Calu3 (cell line): ENCODE data around the gene VARS1. TPM values are rescaled to one million over a fixed set of nuclear protein-coding genes. Genes with fewer than 3 reads are reported as not detected.
A peak's percentile ranks its signal among the peaks of the same experiment; 100 is the strongest.

ENCODE experiments used
- BruUV-seq: library from RNA; stranded (reverse); fragments of 400-500 nt; replicated peaks from 2 replicates; lab custom pipeline; 2021; lab: Mats Ljungman, UMichigan
- CTCF ChIA-PET: fragments of 300-600 bp; sonication (Branson Sonifier 250); formaldehyde crosslinking; loops from one replicate; lab custom pipeline; 2022; ENCODE audit warnings: antibody characterized with exemption; lab: Charles Lee
- DNase-seq: peaks from one replicate; pipeline ENCODE4 v3.0.0; 2022
- H3K27ac Mint-ChIP-seq: one replicate; pipeline ENCODE4 v1.8.0; 2022; ENCODE audit warnings: mixed read lengths; ENCODE audit not compliant: unreplicated experiment
- H3K27me3 Mint-ChIP-seq: one replicate; pipeline ENCODE4 v1.8.0; 2022; ENCODE audit warnings: mixed read lengths; ENCODE audit not compliant: unreplicated experiment
- H3K36me3 Mint-ChIP-seq: one replicate; pipeline ENCODE4 v1.8.0; 2022; ENCODE audit warnings: mild to moderate bottlenecking, moderate library complexity, mixed read lengths; ENCODE audit not compliant: insufficient read depth, unreplicated experiment
- H3K4me1 Mint-ChIP-seq: one replicate; pipeline ENCODE4 v1.8.0; 2022; ENCODE audit warnings: mild to moderate bottlenecking, low read depth, mixed read lengths; ENCODE audit not compliant: unreplicated experiment
- H3K4me3 Mint-ChIP-seq: one replicate; pipeline ENCODE4 v1.8.0; 2022; ENCODE audit warnings: mild to moderate bottlenecking, low read depth, moderate library complexity, mixed read lengths; ENCODE audit not compliant: unreplicated experiment
- H3K9me3 Mint-ChIP-seq: one replicate; pipeline ENCODE4 v1.8.0; 2022; ENCODE audit warnings: low read depth, mixed read lengths; ENCODE audit not compliant: unreplicated experiment
- CTCF ChIP-seq: fragments of 200-600 bp; IDR thresholded peaks from one replicate; pipeline ENCODE4 v1.8.0; 2022; ENCODE audit warnings: antibody characterized with exemption; ENCODE audit not compliant: unreplicated experiment
- intact Hi-C: fragments of 100-400 bp; cut with micrococcal nuclease; formaldehyde crosslinking; loops from one replicate; pipeline ENCODE4 v1.10.0; 2022; ENCODE audit not compliant: unreplicated experiment
- total RNA-seq: library from RNA; stranded (reverse); gene quantifications from 2 replicates; pipeline ENCODE4 v1.2.3, GENCODE V29; 2022

VARS1 gene
- total RNA-seq, 1 experiment from 2014 or later: 316 TPM

GRCh38 chr6:31780507-31781243, 14.9 kb downstream of the VARS1 start:
- H3K4me1 Mint-ChIP-seq: peaks cover 23% of the 10 kb centered on the region
- H3K9me3 Mint-ChIP-seq: no peaks in the 10 kb centered on the region
- intact Hi-C loops: no loop called here
- no peaks in the 10 kb centered on the region for H3K27me3 Mint-ChIP-seq
- no peak for DNase-seq
- no TSS peak for BruUV-seq
- TF ChIP-seq CTCF: no peak
- H3K36me3 Mint-ChIP-seq: peaks cover 99% of the 10 kb centered on the region
- CTCF ChIA-PET: interaction anchor here (0.5 kb wide), 1 partner anchor 116 kb away, joined by 3 read pairs; the partner anchor contains the start of gene GPANK1
- peak overlapping the region; percentile 15 for H3K27ac Mint-ChIP-seq
- no peak overlapping the region for H3K4me3 Mint-ChIP-seq

GRCh38 chr6:31779908-31780307, 15.6 kb downstream of the VARS1 start:
- Mint-ChIP-seq H3K4me1 (peaks cover 30% of the 10 kb centered on the region), H3K27ac (no peak overlapping the region), H3K4me3 (no peak overlapping the region), H3K9me3 (no peaks in the 10 kb centered on the region), H3K36me3 (peaks cover 99% of the 10 kb centered on the region), H3K27me3 (no peaks in the 10 kb centered on the region)
- no peak for TF ChIP-seq CTCF
- DNase-seq: no peak
- intact Hi-C loops: loop anchor here (5.0 to 10.0 kb wide), 3 partner anchors 42 to 165 kb away; partner anchors contain the start of genes CFB and NEU1
- CTCF ChIA-PET: no interaction called here
- no TSS peak for BruUV-seq

GRCh38 chr6:31778999-31779885, 16.3 kb downstream of the VARS1 start:
- no TSS peak for BruUV-seq
- DNase-seq: no peak
- peaks cover 94% of the 10 kb centered on the region for H3K36me3 Mint-ChIP-seq
- H3K27me3 Mint-ChIP-seq: no peaks in the 10 kb centered on the region
- H3K9me3 Mint-ChIP-seq: no peaks in the 10 kb centered on the region
- intact Hi-C loops: loop anchor here (5.0 to 10.0 kb wide), 3 partner anchors 43 to 166 kb away; partner anchors contain the start of genes CFB and NEU1
- H3K4me1 Mint-ChIP-seq: peaks cover 34% of the 10 kb centered on the region
- CTCF ChIA-PET: interaction anchor here (0.5 to 0.8 kb wide), 3 partner anchors 43 to 74 kb away, joined by 3 to 4 read pairs (median 3); no protein-coding TSS in a partner anchor
- no peak for TF ChIP-seq CTCF
- no peak overlapping the region for H3K4me3 Mint-ChIP-seq
- H3K27ac Mint-ChIP-seq: no peak overlapping the region

GRCh38 chr6:31778193-31778592, 17.4 kb downstream of the VARS1 start:
- Mint-ChIP-seq H3K27ac (peak overlapping the region; percentile 94), H3K4me1 (peaks cover 34% of the 10 kb centered on the region), H3K4me3 (no peak overlapping the region), H3K9me3 (no peaks in the 10 kb centered on the region), H3K36me3 (peaks cover 88% of the 10 kb centered on the region), H3K27me3 (no peaks in the 10 kb centered on the region)
- no peak for TF ChIP-seq CTCF
- intact Hi-C loops: loop anchor here (5.0 to 10.0 kb wide), 3 partner anchors 44 to 167 kb away; partner anchors contain the start of genes CFB and NEU1
- no peak for DNase-seq
- CTCF ChIA-PET: interaction anchor here (0.7 to 1.9 kb wide), 5 partner anchors 8 to 75 kb away, joined by 3 to 8 read pairs (median 3); partner anchors contain the start of genes ABHD16A and CLIC1
- BruUV-seq: no TSS peak
